Measurements from ENCODE around the gene C2CD2.

DNA sequence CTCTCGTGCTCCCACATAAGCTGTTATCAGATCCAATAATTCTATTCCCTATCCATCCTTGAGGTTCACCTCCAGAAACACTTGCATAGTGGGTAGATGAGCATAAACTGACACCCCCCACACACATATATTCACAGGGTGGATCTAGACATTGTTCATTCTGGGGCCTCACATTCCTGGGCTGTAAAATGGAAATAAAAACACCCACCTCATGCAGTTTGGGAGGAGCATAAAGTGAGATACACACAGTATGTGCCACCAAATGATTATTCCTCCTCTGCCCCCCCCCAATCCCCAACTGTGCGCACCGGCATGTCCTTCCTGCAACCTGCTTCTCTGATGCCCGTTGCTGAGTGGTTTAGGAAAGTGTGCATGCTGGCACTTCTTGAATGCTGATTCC, 92.6 kb downstream of the C2CD2 start:
- TF ChIP-seq, protein P1, sequence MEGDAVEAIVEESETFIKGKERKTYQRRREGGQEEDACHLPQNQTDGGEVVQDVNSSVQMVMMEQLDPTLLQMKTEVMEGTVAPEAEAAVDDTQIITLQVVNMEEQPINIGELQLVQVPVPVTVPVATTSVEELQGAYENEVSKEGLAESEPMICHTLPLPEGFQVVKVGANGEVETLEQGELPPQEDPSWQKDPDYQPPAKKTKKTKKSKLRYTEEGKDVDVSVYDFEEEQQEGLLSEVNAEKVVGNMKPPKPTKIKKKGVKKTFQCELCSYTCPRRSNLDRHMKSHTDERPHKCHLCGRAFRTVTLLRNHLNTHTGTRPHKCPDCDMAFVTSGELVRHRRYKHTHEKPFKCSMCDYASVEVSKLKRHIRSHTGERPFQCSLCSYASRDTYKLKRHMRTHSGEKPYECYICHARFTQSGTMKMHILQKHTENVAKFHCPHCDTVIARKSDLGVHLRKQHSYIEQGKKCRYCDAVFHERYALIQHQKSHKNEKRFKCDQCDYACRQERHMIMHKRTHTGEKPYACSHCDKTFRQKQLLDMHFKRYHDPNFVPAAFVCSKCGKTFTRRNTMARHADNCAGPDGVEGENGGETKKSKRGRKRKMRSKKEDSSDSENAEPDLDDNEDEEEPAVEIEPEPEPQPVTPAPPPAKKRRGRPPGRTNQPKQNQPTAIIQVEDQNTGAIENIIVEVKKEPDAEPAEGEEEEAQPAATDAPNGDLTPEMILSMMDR (IDR thresholded peaks at IDR 0.05 in 4 of 5, conservative IDR thresholded peaks at IDR 0.05 in 1 of 5), result no peak
- TF ChIP-seq POLR2A (IDR thresholded peaks at IDR 0.05), result no peak

All from gastrocnemius medialis (tissue), 4 donors.